ENCODE data around the gene ALLC.

ALLC gene

GRCh38 chr2:3741396-3741795 lies 83.4 kb downstream of the ALLC start:
- H3K9me3 ChIP-seq (ENCODE audit: control insufficient read depth in 5 of 5, low read length in 5 of 5), result no peaks in the 10 kb centered on the region
- peaks cover 0 to 3% (median under 1%) of the 10 kb centered on the region in 5 donors for H3K27me3 ChIP-seq (ENCODE audit: control insufficient read depth in 5 of 5, insufficient read depth in 4 of 5, low read length in 5 of 5)
- no peaks in the 10 kb centered on the region for H3K4me1 ChIP-seq (ENCODE audit: control insufficient read depth in 5 of 5, insufficient read depth in 5 of 5, low read length in 5 of 5)
- no peak overlapping the region for H3K4me3 ChIP-seq (ENCODE audit: low read depth in 1 of 5, low read length in 5 of 5)
- H3K27ac ChIP-seq (ENCODE audit: low read depth, low read length), result no peak overlapping the region
- H3K9ac ChIP-seq (ENCODE audit: low read length in 5 of 5), result no peak overlapping the region
- no peaks in the 10 kb centered on the region for H3K36me3 ChIP-seq (ENCODE audit: control insufficient read depth in 5 of 5, insufficient read depth in 5 of 5, low read length in 5 of 5)

GRCh38 chr2:3741867-3742602 lies 84.0 kb downstream of the ALLC start:
- Histone ChIP-seq H3K27ac (ENCODE audit: low read depth, low read length) (no peak overlapping the region), H3K4me1 (ENCODE audit: control insufficient read depth in 5 of 5, insufficient read depth in 5 of 5, low read length in 5 of 5) (no peaks in the 10 kb centered on the region), H3K9ac (ENCODE audit: low read length in 5 of 5) (no peak overlapping the region), H3K9me3 (ENCODE audit: control insufficient read depth in 5 of 5, low read length in 5 of 5) (no peaks in the 10 kb centered on the region), H3K27me3 (ENCODE audit: control insufficient read depth in 5 of 5, insufficient read depth in 4 of 5, low read length in 5 of 5) (peaks cover 0 to 3% (median 0%) of the 10 kb centered on the region in 5 donors), H3K36me3 (ENCODE audit: control insufficient read depth in 5 of 5, insufficient read depth in 5 of 5, low read length in 5 of 5) (no peaks in the 10 kb centered on the region), H3K4me3 (ENCODE audit: low read depth in 1 of 5, low read length in 5 of 5) (no peak overlapping the region)

GRCh38 chr2:3742743-3743508 lies 84.9 kb downstream of the ALLC start:
- H3K9ac ChIP-seq (ENCODE audit: low read length in 5 of 5), result no peak overlapping the region
- H3K4me3 ChIP-seq (ENCODE audit: low read depth in 1 of 5, low read length in 5 of 5), result no peak overlapping the region
- H3K4me1 ChIP-seq (ENCODE audit: control insufficient read depth in 5 of 5, insufficient read depth in 5 of 5, low read length in 5 of 5), result no peaks in the 10 kb centered on the region
- H3K36me3 ChIP-seq (ENCODE audit: control insufficient read depth in 5 of 5, insufficient read depth in 5 of 5, low read length in 5 of 5), result no peaks in the 10 kb centered on the region
- no peaks in the 10 kb centered on the region for H3K9me3 ChIP-seq (ENCODE audit: control insufficient read depth in 5 of 5, low read length in 5 of 5)
- peaks cover 0 to 6% (median 2%) of the 10 kb centered on the region in 5 donors for H3K27me3 ChIP-seq (ENCODE audit: control insufficient read depth in 5 of 5, insufficient read depth in 4 of 5, low read length in 5 of 5)
- H3K27ac ChIP-seq (ENCODE audit: low read depth, low read length), result no peak overlapping the region

GRCh38 chr2:3743951-3744555 lies 86.1 kb downstream of the ALLC start:
- Histone ChIP-seq H3K9ac (ENCODE audit: low read length in 5 of 5) (no peak overlapping the region), H3K36me3 (ENCODE audit: control insufficient read depth in 5 of 5, insufficient read depth in 5 of 5, low read length in 5 of 5) (no peaks in the 10 kb centered on the region), H3K9me3 (ENCODE audit: control insufficient read depth in 5 of 5, low read length in 5 of 5) (no peaks in the 10 kb centered on the region), H3K27me3 (ENCODE audit: control insufficient read depth in 5 of 5, insufficient read depth in 4 of 5, low read length in 5 of 5) (peaks cover 0 to 8% (median 5%) of the 10 kb centered on the region in 5 donors), H3K4me1 (ENCODE audit: control insufficient read depth in 5 of 5, insufficient read depth in 5 of 5, low read length in 5 of 5) (no peaks in the 10 kb centered on the region), H3K4me3 (ENCODE audit: low read depth in 1 of 5, low read length in 5 of 5) (no peak overlapping the region), H3K27ac (ENCODE audit: low read depth, low read length) (no peak overlapping the region)

GRCh38 chr2:3745920-3746319 lies 87.9 kb downstream of the ALLC start:
- H3K4me1 ChIP-seq (ENCODE audit: control insufficient read depth in 5 of 5, insufficient read depth in 5 of 5, low read length in 5 of 5), result no peaks in the 10 kb centered on the region
- no peak overlapping the region for H3K9ac ChIP-seq (ENCODE audit: low read length in 5 of 5)
- no peaks in the 10 kb centered on the region for H3K9me3 ChIP-seq (ENCODE audit: control insufficient read depth in 5 of 5, low read length in 5 of 5)
- no peak overlapping the region for H3K4me3 ChIP-seq (ENCODE audit: low read depth in 1 of 5, low read length in 5 of 5)
- no peaks in the 10 kb centered on the region for H3K36me3 ChIP-seq (ENCODE audit: control insufficient read depth in 5 of 5, insufficient read depth in 5 of 5, low read length in 5 of 5)
- H3K27ac ChIP-seq (ENCODE audit: low read depth, low read length), result no peak overlapping the region
- H3K27me3 ChIP-seq (ENCODE audit: control insufficient read depth in 5 of 5, insufficient read depth in 4 of 5, low read length in 5 of 5), result peaks cover 0 to 8% (median 7%) of the 10 kb centered on the region in 5 donors

GRCh38 chr2:3747032-3747654 lies 89.1 kb downstream of the ALLC start:
- Histone ChIP-seq H3K9ac (ENCODE audit: low read length in 5 of 5) (no peak overlapping the region), H3K4me1 (ENCODE audit: control insufficient read depth in 5 of 5, insufficient read depth in 5 of 5, low read length in 5 of 5) (no peaks in the 10 kb centered on the region), H3K9me3 (ENCODE audit: control insufficient read depth in 5 of 5, low read length in 5 of 5) (no peaks in the 10 kb centered on the region), H3K27me3 (ENCODE audit: control insufficient read depth in 5 of 5, insufficient read depth in 4 of 5, low read length in 5 of 5) (peaks cover 0 to 8% (median 7%) of the 10 kb centered on the region in 5 donors), H3K36me3 (ENCODE audit: control insufficient read depth in 5 of 5, insufficient read depth in 5 of 5, low read length in 5 of 5) (no peaks in the 10 kb centered on the region), H3K4me3 (ENCODE audit: low read depth in 1 of 5, low read length in 5 of 5) (no peak overlapping the region), H3K27ac (ENCODE audit: low read depth, low read length) (no peak overlapping the region)

GRCh38 chr2:3747826-3748225 lies 89.8 kb downstream of the ALLC start:
- H3K36me3 ChIP-seq (ENCODE audit: control insufficient read depth in 5 of 5, insufficient read depth in 5 of 5, low read length in 5 of 5), result no peaks in the 10 kb centered on the region
- H3K4me3 ChIP-seq (ENCODE audit: low read depth in 1 of 5, low read length in 5 of 5), result no peak overlapping the region
- H3K9ac ChIP-seq (ENCODE audit: low read length in 5 of 5), result no peak overlapping the region
- no peak overlapping the region for H3K27ac ChIP-seq (ENCODE audit: low read depth, low read length)
- peaks cover 0 to 8% (median 7%) of the 10 kb centered on the region in 5 donors for H3K27me3 ChIP-seq (ENCODE audit: control insufficient read depth in 5 of 5, insufficient read depth in 4 of 5, low read length in 5 of 5)
- no peaks in the 10 kb centered on the region for H3K4me1 ChIP-seq (ENCODE audit: control insufficient read depth in 5 of 5, insufficient read depth in 5 of 5, low read length in 5 of 5)
- H3K9me3 ChIP-seq (ENCODE audit: control insufficient read depth in 5 of 5, low read length in 5 of 5), result no peaks in the 10 kb centered on the region

GRCh38 chr2:3749201-3749600 lies 91.2 kb downstream of the ALLC start:
- no peak overlapping the region for H3K9ac ChIP-seq (ENCODE audit: low read length in 5 of 5)
- no peaks in the 10 kb centered on the region for H3K36me3 ChIP-seq (ENCODE audit: control insufficient read depth in 5 of 5, insufficient read depth in 5 of 5, low read length in 5 of 5)
- H3K4me3 ChIP-seq (ENCODE audit: low read depth in 1 of 5, low read length in 5 of 5), result no peak overlapping the region
- no peaks in the 10 kb centered on the region for H3K4me1 ChIP-seq (ENCODE audit: control insufficient read depth in 5 of 5, insufficient read depth in 5 of 5, low read length in 5 of 5)
- no peak overlapping the region for H3K27ac ChIP-seq (ENCODE audit: low read depth, low read length)
- no peaks in the 10 kb centered on the region for H3K9me3 ChIP-seq (ENCODE audit: control insufficient read depth in 5 of 5, low read length in 5 of 5)
- H3K27me3 ChIP-seq (ENCODE audit: control insufficient read depth in 5 of 5, insufficient read depth in 4 of 5, low read length in 5 of 5), result peaks cover 0 to 11% (median 8%) of the 10 kb centered on the region in 5 donors

GRCh38 chr2:3751251-3751650 lies 93.3 kb downstream of the ALLC start:
- Histone ChIP-seq H3K9ac (ENCODE audit: low read length in 5 of 5) (no peak overlapping the region), H3K27ac (ENCODE audit: low read depth, low read length) (no peak overlapping the region), H3K9me3 (ENCODE audit: control insufficient read depth in 5 of 5, low read length in 5 of 5) (no peaks in the 10 kb centered on the region), H3K36me3 (ENCODE audit: control insufficient read depth in 5 of 5, insufficient read depth in 5 of 5, low read length in 5 of 5) (no peaks in the 10 kb centered on the region), H3K4me3 (ENCODE audit: low read depth in 1 of 5, low read length in 5 of 5) (no peak overlapping the region), H3K4me1 (ENCODE audit: control insufficient read depth in 5 of 5, insufficient read depth in 5 of 5, low read length in 5 of 5) (no peaks in the 10 kb centered on the region), H3K27me3 (ENCODE audit: control insufficient read depth in 5 of 5, insufficient read depth in 4 of 5, low read length in 5 of 5) (peaks cover 0 to 11% (median 8%) of the 10 kb centered on the region in 5 donors)
